Heart left ventricle (tissue), 13 donors: ENCODE data around the gene SCFD2.

Source experiments
- POLR2A ChIP-seq, 2 donors: fragments of 450-650 bp; IDR thresholded peaks; one replicate each; pipeline ENCODE4 v1.6.1; 2017; ENCODE audit warnings: antibody characterized with exemption in 2 of 2, mild to moderate bottlenecking in 2 of 2, moderate library complexity in 2 of 2
- TF ChIP-seq, protein P1 (sequence below), 12 donors: fragments of 200-600 bp; sonication (generic) in 4 of 12; IDR thresholded peaks; one replicate each; pipeline versions ENCODE4 v1.5.0 to v1.8.0; 2018 to 2022; ENCODE audit warnings: antibody characterized with exemption in 12 of 12, mild to moderate bottlenecking in 5 of 12
- donor health status: ischemic (EF 13 %, LVEDD 7.1; RV severe dilation, severe dysfunction).
- donor health status: DM: no; HTN: yes; CAD: no.
- donor health status: DM: no; HTN: no; CAD: no.
- donor health status: ischemic (EF 25% LVEDD 6.9; RV normal size, moderate dysfunction).
- donor health status: ischemic (EF 25% LVEDD 5.7; RV mildly dilated, moderate dysfunction).
- donor health status: ischemic (EF 35%, LVEDD 5.7; RV mildly dilated, moderate dysfunction).
- donor health status: nonischemic (EF 11% LVEDD 7.7; RV severe dilation, severe dysfunction).
- donor health status: DM: yes; HTN: yes; CAD: no.
- donor health status: PGD.
- donor health status: ischemic (EF 29% LVEDD 5.4; RV normal size, mild dysfunction).
- donor health status: nonischemic (EF 23%, LVEDD 6.1; RV moderate dilation, normal function).

- TF ChIP-seq, protein P1, sequence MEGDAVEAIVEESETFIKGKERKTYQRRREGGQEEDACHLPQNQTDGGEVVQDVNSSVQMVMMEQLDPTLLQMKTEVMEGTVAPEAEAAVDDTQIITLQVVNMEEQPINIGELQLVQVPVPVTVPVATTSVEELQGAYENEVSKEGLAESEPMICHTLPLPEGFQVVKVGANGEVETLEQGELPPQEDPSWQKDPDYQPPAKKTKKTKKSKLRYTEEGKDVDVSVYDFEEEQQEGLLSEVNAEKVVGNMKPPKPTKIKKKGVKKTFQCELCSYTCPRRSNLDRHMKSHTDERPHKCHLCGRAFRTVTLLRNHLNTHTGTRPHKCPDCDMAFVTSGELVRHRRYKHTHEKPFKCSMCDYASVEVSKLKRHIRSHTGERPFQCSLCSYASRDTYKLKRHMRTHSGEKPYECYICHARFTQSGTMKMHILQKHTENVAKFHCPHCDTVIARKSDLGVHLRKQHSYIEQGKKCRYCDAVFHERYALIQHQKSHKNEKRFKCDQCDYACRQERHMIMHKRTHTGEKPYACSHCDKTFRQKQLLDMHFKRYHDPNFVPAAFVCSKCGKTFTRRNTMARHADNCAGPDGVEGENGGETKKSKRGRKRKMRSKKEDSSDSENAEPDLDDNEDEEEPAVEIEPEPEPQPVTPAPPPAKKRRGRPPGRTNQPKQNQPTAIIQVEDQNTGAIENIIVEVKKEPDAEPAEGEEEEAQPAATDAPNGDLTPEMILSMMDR (IDR thresholded peaks at IDR 0.05) = no peak
- TF ChIP-seq POLR2A (IDR thresholded peaks at IDR 0.05) = no peak
Observed at GRCh38 chr4:52984462-52984881, 381.4 kb downstream of the SCFD2 start.
